Activated CD8-positive, alpha-beta memory T cell treated with anti-CD3 and anti-CD28 coated beads for 4 hours (primary cell): ENCODE results near the gene OR10G7.
"Not testable (repeated sequence)": the region's sequence is repeated elsewhere in the genome, so short reads cannot be mapped to it uniquely, and the experiment has no call there.

Experiments
- DNase-seq, 2 donors: peaks; one replicate each; pipeline ENCODE4 v3.0.0-alpha.2; 2020; ENCODE audit warnings: low read depth in 2 of 2

OR10G7 gene

GRCh38 chr11:124043420-124043819 lies 2.3 kb upstream of the OR10G7 start:
- DNase-seq, result no peak

- DNase-seq, result no peak
Observed at GRCh38 chr11:124039557-124039956, 1.6 kb downstream of the OR10G7 start.

GRCh38 chr11:124036666-124037065 lies 4.5 kb downstream of the OR10G7 start:
- DNase-seq, result no peak

GRCh38 chr11:124026498-124026897 lies 14.6 kb downstream of the OR10G7 start, which contains the start of gene OR10G8:
TSS of gene OR10G8 (plus strand) at chr11:124026798. CDS start at chr11:124029623, 2,825 bp downstream.
- DNase-seq, result no peak

GRCh38 chr11:124015837-124016236 lies 25.3 kb downstream of the OR10G7 start:
- not testable (repeated sequence) for DNase-seq

- no peak for DNase-seq
Observed at GRCh38 chr11:124012697-124013096, 28.4 kb downstream of the OR10G7 start, which contains the start of gene OR10G4. TSS of gene OR10G4 (plus strand) at chr11:124012997. CDS start at chr11:124015575, 2,578 bp downstream.

- no peak for DNase-seq
Observed at GRCh38 chr11:123995119-123995518, 46.0 kb downstream of the OR10G7 start, which contains the start of gene OR10G6. TSS of gene OR10G6 (minus strand) at chr11:123995161. CDS start at chr11:123995161, 0 bp downstream.
